Measurements from ENCODE around the gene MRPL49.

GRCh38 chr11:65150509-65151299, 28.6 kb downstream of the MRPL49 start:
- TF ChIP-seq, protein P1, sequence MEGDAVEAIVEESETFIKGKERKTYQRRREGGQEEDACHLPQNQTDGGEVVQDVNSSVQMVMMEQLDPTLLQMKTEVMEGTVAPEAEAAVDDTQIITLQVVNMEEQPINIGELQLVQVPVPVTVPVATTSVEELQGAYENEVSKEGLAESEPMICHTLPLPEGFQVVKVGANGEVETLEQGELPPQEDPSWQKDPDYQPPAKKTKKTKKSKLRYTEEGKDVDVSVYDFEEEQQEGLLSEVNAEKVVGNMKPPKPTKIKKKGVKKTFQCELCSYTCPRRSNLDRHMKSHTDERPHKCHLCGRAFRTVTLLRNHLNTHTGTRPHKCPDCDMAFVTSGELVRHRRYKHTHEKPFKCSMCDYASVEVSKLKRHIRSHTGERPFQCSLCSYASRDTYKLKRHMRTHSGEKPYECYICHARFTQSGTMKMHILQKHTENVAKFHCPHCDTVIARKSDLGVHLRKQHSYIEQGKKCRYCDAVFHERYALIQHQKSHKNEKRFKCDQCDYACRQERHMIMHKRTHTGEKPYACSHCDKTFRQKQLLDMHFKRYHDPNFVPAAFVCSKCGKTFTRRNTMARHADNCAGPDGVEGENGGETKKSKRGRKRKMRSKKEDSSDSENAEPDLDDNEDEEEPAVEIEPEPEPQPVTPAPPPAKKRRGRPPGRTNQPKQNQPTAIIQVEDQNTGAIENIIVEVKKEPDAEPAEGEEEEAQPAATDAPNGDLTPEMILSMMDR (IDR thresholded peaks at IDR 0.05; ENCODE audit: low read depth, low read length), result no peak
- TF ChIP-seq EZH2phosphoT487 (IDR thresholded peaks at IDR 0.05; ENCODE audit: low read depth), result no peak

All from OCI-LY3 (cell line).